Neural progenitor cell (in vitro differentiated cells): ENCODE measurements around the gene VWA3A. TPM values are rescaled to one million over a fixed set of nuclear protein-coding genes. Genes with fewer than 3 reads are reported as not detected.
"Not testable (repeated sequence)": the region's sequence is repeated elsewhere in the genome, so short reads cannot be mapped to it uniquely, and the experiment has no call there.

Source experiments
- DNase-seq: peaks from one replicate; pipeline ENCODE4 v3.0.0-alpha.2; 2016; ENCODE audit warnings: low spot score
- H2AFZ ChIP-seq: fragments of 200-600 bp; sonication (generic); replicated peaks from 2 replicates; pipeline ENCODE4 v1.6.1; 2016; ENCODE audit warnings: antibody characterized with exemption
- H3F3A ChIP-seq: fragments of 200-600 bp; sonication (generic); 2 replicates; pipeline ENCODE4 v1.6.1; 2016; ENCODE audit warnings: antibody characterized with exemption, low read depth
- H3K27ac ChIP-seq: fragments of 200-600 bp; sonication (generic); 2 replicates; pipeline ENCODE4 v1.5.1; 2016; ENCODE audit warnings: mild to moderate bottlenecking
- H3K27me3 ChIP-seq: fragments of 200-600 bp; sonication (generic); 2 replicates; pipeline ENCODE4 v1.6.1; 2016; ENCODE audit warnings: mild to moderate bottlenecking, moderate library complexity
- H3K36me3 ChIP-seq: fragments of 200-600 bp; sonication (generic); 2 replicates; pipeline ENCODE4 v1.5.1; 2016
- H3K4me1 ChIP-seq: fragments of 200-600 bp; sonication (generic); 2 replicates; pipeline ENCODE4 v1.6.1; 2016; ENCODE audit warnings: mixed run types
- H3K4me2 ChIP-seq: fragments of 200-600 bp; sonication (generic); 2 replicates; pipeline ENCODE4 v1.6.1; 2016
- H3K4me3 ChIP-seq: fragments of 200-600 bp; sonication (generic); 2 replicates; pipeline ENCODE4 v1.5.1; 2016
- H3K79me2 ChIP-seq: fragments of 200-600 bp; sonication (generic); 2 replicates; pipeline ENCODE4 v1.6.1; 2016; ENCODE audit warnings: low read depth
- H3K9ac ChIP-seq: fragments of 200-600 bp; sonication (generic); 2 replicates; pipeline ENCODE4 v1.6.1; 2016
- H3K9me3 ChIP-seq: fragments of 200-600 bp; sonication (generic); 2 replicates; pipeline ENCODE4 v1.5.1; 2016; ENCODE audit warnings: low read depth
- H4K20me1 ChIP-seq: fragments of 200-600 bp; sonication (generic); 2 replicates; pipeline ENCODE4 v1.6.1; 2016; ENCODE audit warnings: low read depth
- H3K27ac Mint-ChIP-seq: 3 replicates; pipeline ENCODE4 v1.8.0; 2021; ENCODE audit warnings: mixed read lengths
- H3K27me3 Mint-ChIP-seq: 2 replicates; pipeline ENCODE4 v1.8.0; 2022; ENCODE audit warnings: low read depth, mild to moderate bottlenecking, inconsistent platforms, moderate library complexity, mixed read lengths; ENCODE audit not compliant: insufficient read depth
- H3K36me3 Mint-ChIP-seq: 3 replicates; pipeline ENCODE4 v1.8.0; 2021; ENCODE audit warnings: mixed read lengths
- H3K4me1 Mint-ChIP-seq: 3 replicates; pipeline ENCODE4 v1.8.0; 2021; ENCODE audit warnings: mixed read lengths
- H3K4me3 Mint-ChIP-seq: 3 replicates; pipeline ENCODE4 v1.8.0; 2021; ENCODE audit warnings: mild to moderate bottlenecking, moderate library complexity, mixed read lengths
- H3K9me3 Mint-ChIP-seq: 3 replicates; pipeline ENCODE4 v1.8.0; 2020; ENCODE audit warnings: mixed read lengths
- EZH2 ChIP-seq: fragments of 200-600 bp; sonication (generic); IDR thresholded peaks from 2 replicates; pipeline ENCODE4 v1.6.1; 2017; ENCODE audit warnings: antibody characterized with exemption, mild to moderate bottlenecking, moderate library complexity
- EZH2phosphoT487 ChIP-seq: fragments of 200-600 bp; sonication (generic); IDR thresholded peaks from 2 replicates; pipeline ENCODE4 v1.6.1; 2017; ENCODE audit warnings: antibody characterized with exemption
- total RNA-seq: library from RNA; depleted of rRNA; stranded (reverse); fragments of >200 nt; gene quantifications from 2 replicates; pipeline ENCODE4 v1.2.3, GENCODE V29; 2015; ENCODE audit warnings: low replicate concordance
- TF ChIP-seq, protein P1 (sequence below): fragments of 200-600 bp; sonication (generic); IDR thresholded peaks from 2 replicates; pipeline ENCODE4 v1.5.1; 2017; ENCODE audit warnings: antibody characterized with exemption, mild to moderate bottlenecking

Gene VWA3A, protein sequence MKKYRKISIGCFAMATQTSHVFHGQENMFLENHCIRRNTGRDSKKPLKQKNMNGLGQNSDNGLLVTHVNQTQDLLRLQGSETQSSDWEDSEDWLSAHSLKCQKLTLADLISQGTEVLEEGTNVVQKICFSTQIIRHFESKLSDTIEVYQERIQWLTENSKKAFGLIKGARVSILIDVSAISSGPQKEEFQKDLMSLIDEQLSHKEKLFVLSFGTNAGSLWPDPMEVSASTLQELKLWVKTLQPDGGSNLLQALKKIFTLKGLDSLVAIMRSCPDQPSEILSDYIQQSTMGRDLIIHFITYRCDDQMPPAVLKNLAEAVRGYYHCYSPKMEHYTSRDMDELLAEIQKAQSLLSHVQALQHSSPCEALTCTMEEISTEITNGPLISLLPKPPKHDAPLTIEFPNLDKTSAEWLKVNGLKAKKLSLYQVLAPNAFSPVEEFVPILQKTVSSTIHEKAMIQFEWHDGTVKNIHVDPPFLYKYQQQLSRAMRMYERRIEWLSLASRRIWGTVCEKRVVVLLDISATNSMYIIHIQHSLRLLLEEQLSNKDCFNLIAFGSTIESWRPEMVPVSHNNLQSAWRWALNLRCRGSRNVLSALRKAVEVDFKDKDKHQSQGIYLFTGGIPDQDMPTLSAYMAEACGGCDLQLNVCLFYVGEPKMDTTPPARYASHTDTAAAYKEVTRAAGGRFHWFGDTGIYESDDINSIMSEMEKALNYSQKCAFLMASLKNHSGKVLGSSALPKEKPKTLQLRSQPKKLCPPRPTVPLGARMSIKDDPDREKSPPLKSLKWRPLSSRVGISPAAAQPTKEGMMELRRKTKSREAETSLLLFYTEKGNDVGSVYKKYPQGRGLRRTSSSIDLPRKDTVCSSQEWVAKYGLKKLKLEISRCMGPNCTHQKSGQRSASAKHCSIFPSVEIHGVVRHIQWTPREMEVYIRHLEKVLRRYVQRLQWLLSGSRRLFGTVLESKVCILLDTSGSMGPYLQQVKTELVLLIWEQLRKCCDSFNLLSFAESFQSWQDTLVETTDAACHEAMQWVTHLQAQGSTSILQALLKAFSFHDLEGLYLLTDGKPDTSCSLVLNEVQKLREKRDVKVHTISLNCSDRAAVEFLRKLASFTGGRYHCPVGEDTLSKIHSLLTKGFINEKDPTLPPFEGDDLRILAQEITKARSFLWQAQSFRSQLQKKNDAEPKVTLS
- total RNA-seq: 0.56 and 1.0 TPM in 2 replicates

DNA sequence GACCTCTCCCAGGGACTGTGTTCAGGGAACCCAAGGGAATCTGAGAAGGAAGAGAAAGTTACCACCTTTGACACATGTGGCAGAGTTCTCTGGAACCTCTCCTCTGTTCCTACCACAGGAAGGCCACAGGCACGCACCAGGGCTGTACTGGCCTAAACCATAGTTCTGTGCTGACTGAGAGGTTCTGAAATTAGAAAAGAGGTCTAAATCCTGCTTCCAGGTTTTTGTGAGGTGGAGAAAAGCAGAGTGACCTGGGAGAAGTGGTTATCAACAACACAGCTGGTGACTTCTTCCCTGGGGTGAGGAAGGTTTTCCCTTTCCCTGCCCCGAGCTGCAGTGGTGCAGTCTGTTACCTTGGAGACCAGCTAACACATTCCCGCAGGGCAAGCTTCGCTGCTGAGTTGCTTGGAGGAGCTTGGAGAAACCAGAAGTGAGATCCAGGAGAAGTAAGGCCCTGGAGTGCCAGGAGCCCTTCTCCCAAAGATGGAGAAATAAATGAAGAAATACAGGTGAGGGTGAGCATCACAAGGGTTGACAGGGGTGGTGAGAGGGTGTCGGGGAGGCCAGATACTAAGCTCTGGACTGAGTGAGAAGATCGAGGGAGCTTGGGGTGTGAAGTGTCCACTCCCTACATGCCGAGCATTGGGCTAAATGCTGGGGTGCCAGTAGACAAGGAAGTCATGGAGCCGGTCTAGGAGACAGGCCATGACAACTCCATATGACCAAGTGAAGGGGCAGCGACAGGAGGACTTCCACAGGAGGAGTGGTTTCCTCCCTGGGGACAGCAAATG, at the start of gene VWA3A:
TSS of gene VWA3A (plus strand) at position 399 of the 791 bp plus-strand sequence. CDS start at position 496, 97 bp downstream.
- Histone ChIP-seq H3K4me3 (peak within 1 kb of the TSS; percentile 23), H3F3A (peaks cover 7% of the 10 kb centered on the region), H3K9me3 (no peaks in the 10 kb centered on the region), H3K79me2 (no peaks in the 10 kb centered on the region), H3K9ac (no peak within 1 kb of the TSS), H3K27ac (peak within 1 kb of the TSS; percentile 90), H3K4me2 (peak within 1 kb of the TSS; percentile 68), H3K27me3 (no peaks in the 10 kb centered on the region), H2AFZ (peak within 1 kb of the TSS; percentile 96), H3K36me3 (no peaks in the 10 kb centered on the region), H3K4me1 (peaks cover 30% of the 10 kb centered on the region), H4K20me1 (no peaks in the 10 kb centered on the region)
- Mint-ChIP-seq H3K27ac (peak within 1 kb of the TSS; percentile 99), H3K36me3 (no peaks in the 10 kb centered on the region), H3K27me3 (peaks cover 2% of the 10 kb centered on the region), H3K9me3 (no peaks in the 10 kb centered on the region), H3K4me3 (peak within 1 kb of the TSS; percentile 17), H3K4me1 (peaks cover 18% of the 10 kb centered on the region)
- peak; percentile 74 for DNase-seq
- no peak for TF ChIP-seq EZH2phosphoT487
- no peak for TF ChIP-seq EZH2
- TF ChIP-seq, protein P1, sequence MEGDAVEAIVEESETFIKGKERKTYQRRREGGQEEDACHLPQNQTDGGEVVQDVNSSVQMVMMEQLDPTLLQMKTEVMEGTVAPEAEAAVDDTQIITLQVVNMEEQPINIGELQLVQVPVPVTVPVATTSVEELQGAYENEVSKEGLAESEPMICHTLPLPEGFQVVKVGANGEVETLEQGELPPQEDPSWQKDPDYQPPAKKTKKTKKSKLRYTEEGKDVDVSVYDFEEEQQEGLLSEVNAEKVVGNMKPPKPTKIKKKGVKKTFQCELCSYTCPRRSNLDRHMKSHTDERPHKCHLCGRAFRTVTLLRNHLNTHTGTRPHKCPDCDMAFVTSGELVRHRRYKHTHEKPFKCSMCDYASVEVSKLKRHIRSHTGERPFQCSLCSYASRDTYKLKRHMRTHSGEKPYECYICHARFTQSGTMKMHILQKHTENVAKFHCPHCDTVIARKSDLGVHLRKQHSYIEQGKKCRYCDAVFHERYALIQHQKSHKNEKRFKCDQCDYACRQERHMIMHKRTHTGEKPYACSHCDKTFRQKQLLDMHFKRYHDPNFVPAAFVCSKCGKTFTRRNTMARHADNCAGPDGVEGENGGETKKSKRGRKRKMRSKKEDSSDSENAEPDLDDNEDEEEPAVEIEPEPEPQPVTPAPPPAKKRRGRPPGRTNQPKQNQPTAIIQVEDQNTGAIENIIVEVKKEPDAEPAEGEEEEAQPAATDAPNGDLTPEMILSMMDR: no peak

DNA sequence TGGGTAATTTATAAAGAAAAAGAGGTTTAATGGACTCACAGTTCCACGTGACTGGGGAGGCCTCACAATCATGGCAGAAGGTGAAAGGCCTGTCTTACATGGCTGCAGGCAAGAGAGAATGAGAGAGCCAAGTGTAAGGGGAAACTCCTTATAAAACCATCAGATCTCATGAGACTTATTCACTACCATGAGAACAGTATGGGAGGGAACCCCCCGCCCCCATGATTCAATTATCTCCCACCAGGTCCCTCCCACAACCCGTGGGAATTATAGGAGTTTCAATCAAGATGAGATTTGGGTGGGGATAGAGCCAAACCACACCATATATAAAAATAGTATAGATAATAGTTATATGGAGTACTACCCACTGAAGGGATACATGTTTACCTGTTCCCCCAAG, 48.5 kb upstream of the VWA3A start:
- not testable (repeated sequence) for H3K79me2 ChIP-seq, H3K27me3 ChIP-seq, H3F3A ChIP-seq, H3K9me3 Mint-ChIP-seq, H3K4me3 Mint-ChIP-seq, H4K20me1 ChIP-seq, H3K27me3 Mint-ChIP-seq, H3K9ac ChIP-seq, H3K36me3 Mint-ChIP-seq, H3K27ac ChIP-seq, H3K36me3 ChIP-seq, H3K4me3 ChIP-seq, H3K4me1 ChIP-seq, H3K27ac Mint-ChIP-seq, DNase-seq, H3K4me2 ChIP-seq, H3K9me3 ChIP-seq, H2AFZ ChIP-seq
- peaks cover 11% of the 10 kb centered on the region for H3K4me1 Mint-ChIP-seq

DNA sequence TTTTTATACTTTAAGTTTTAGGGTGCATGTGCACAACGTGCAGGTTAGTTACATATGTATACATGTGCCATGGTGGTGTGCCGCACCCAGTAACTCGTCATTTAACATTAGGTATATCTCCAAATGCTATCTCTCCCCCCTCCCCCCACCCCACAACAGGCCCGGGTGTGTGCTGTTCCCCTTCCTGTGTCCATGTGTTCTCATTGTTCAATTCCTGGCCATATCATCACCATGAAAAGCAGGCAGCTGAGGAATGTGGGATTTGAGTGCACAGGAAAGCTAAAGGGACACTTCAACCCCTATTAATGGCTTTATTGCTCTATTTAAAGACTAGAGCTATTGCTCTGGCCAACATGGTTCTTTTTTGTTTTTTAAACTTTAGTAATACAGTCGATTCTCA, 46.5 kb upstream of the VWA3A start:
- H3K4me1 ChIP-seq, H3K4me3 Mint-ChIP-seq, H3F3A ChIP-seq: not testable (repeated sequence)

DNA sequence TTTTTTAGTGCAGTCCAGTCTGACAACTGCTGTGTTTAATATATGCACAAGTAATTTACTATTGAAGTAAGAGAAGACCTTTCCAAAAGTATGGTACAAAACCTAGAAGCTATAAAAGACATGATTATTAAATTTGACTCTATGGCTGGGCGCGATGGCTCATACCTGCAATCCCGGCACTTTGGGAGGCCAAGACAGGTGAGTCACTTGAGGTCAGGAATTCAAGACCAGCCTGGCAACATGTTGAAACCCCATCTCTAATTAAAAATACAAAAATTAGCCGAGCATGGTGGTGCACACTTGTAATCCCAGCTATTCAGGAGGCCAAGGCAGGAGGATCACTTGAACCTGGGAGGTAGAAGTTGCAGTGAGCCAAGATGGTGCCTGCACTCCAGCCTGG, 41.4 kb upstream of the VWA3A start:
- Histone ChIP-seq H3K27me3 (no peaks in the 10 kb centered on the region), H3K27ac (no peak overlapping the region), H4K20me1 (peaks cover 4% of the 10 kb centered on the region), H3K4me2 (no peak overlapping the region), H3K79me2 (peaks cover 10% of the 10 kb centered on the region), H3K9ac (no peak overlapping the region), H2AFZ (no peak overlapping the region), H3K4me1 (no peaks in the 10 kb centered on the region), H3F3A (no peaks in the 10 kb centered on the region), H3K9me3 (no peaks in the 10 kb centered on the region), H3K36me3 (no peaks in the 10 kb centered on the region), H3K4me3 (no peak overlapping the region)
- TF ChIP-seq, protein P1: no peak
- TF ChIP-seq EZH2phosphoT487 (no peak), EZH2 (no peak)
- Mint-ChIP-seq H3K27ac (no peak overlapping the region), H3K36me3 (no peaks in the 10 kb centered on the region), H3K4me1 (peaks cover 6% of the 10 kb centered on the region), H3K27me3 (no peaks in the 10 kb centered on the region), H3K4me3 (no peak overlapping the region), H3K9me3 (no peaks in the 10 kb centered on the region)
- no peak for DNase-seq

More for the DNA sequence above, 46.5 kb upstream of the VWA3A start:
- not testable (repeated sequence) for H2AFZ ChIP-seq, H3K4me3 ChIP-seq, H3K4me2 ChIP-seq, H3K36me3 Mint-ChIP-seq, H3K27ac ChIP-seq, H3K36me3 ChIP-seq, H3K27me3 ChIP-seq, H3K9me3 ChIP-seq, H4K20me1 ChIP-seq, H3K9me3 Mint-ChIP-seq, H3K27me3 Mint-ChIP-seq, H3K27ac Mint-ChIP-seq, H3K9ac ChIP-seq
- DNase-seq: peak; percentile 11
- H3K4me1 Mint-ChIP-seq: peaks cover 11% of the 10 kb centered on the region
- peaks cover 10% of the 10 kb centered on the region for H3K79me2 ChIP-seq
